ENCODE measurements around the gene RALGAPA2. TPM values are rescaled to one million over a fixed set of nuclear protein-coding genes. Genes with fewer than 3 reads are reported as not detected.

RALGAPA2 gene
- total and polyA plus RNA-seq, 8 donors = 34.5 to 79.8 (median 43.1) TPM

- DNase-seq (no peak), ATAC-seq (no peak)
- Histone ChIP-seq H3K4me3 (no peak overlapping the region), H3K4me1 (no peaks in the 10 kb centered on the region), H3K9me3 (no peaks in the 10 kb centered on the region), H3K27ac (no peak overlapping the region), H3K27me3 (no peaks in the 10 kb centered on the region), H3K36me3 (peaks cover 0 to 71% of the 10 kb centered on the region in 2 donors)
- no peak for TF ChIP-seq CTCF (IDR thresholded peaks at IDR 0.05)
- intact Hi-C loops (cut with DNase I) = no loop called here
Observed at GRCh38 chr20:20627471-20627870, 85.0 kb downstream of the RALGAPA2 start.

DNA sequence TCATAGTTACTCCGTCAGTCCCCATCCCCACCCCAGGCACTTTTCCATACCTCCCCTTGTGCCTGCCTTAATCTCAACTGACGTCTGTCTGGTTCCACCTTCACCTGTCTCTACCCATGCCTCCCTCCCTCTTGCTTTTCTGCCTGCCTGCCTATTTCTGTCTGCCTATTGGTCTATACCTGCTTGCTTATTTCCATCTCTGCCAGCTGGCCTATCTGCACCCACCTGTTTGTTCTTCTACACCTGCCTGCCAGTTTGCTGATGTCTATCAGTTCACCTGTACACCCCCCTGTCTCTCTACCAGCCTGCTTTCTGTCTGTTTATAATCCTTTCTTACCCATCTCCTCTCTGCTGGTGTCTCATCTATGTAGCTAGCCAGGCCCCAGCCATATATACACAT is 87.5 kb downstream of the RALGAPA2 start:
- Histone ChIP-seq H3K4me1 (no peaks in the 10 kb centered on the region), H3K27ac (no peak overlapping the region), H3K27me3 (no peaks in the 10 kb centered on the region), H3K36me3 (peaks cover 0 to 69% of the 10 kb centered on the region in 2 donors), H3K9me3 (no peaks in the 10 kb centered on the region), H3K4me3 (no peak overlapping the region)
- DNase-seq = no peak
- no peak for TF ChIP-seq CTCF (IDR thresholded peaks at IDR 0.05)
- no peak for ATAC-seq
- intact Hi-C loops (cut with DNase I) = no loop called here

DNA sequence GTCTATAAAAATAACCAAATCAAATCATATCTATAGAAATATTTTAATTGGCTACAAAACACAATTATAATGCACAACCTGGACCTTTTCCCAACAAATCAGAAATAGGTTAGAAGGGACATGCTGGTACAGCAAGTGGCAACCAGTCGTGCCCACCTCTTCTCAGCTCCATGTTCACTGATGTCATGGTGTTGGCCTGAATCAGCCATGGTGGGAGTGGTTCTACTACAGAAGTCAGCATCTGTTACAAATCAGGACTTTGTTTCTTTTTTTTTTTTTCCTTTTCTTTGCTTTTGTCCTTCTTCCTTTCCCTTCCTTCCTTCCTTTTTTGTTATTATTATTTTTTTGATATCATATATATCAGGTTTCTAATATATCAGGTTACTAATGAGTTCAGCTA is 91.2 kb downstream of the RALGAPA2 start:
- intact Hi-C loops (cut with DNase I) = no loop called here
- no peak for DNase-seq
- no peak for ATAC-seq
- no peak for TF ChIP-seq CTCF (IDR thresholded peaks at IDR 0.05)
- Histone ChIP-seq H3K4me3 (no peak overlapping the region), H3K36me3 (peaks cover 0 to 66% of the 10 kb centered on the region in 2 donors), H3K4me1 (no peaks in the 10 kb centered on the region), H3K9me3 (no peaks in the 10 kb centered on the region), H3K27me3 (no peaks in the 10 kb centered on the region), H3K27ac (no peak overlapping the region)

- H3K4me1 ChIP-seq = no peaks in the 10 kb centered on the region
- peaks cover 0 to 75% of the 10 kb centered on the region in 2 donors for H3K36me3 ChIP-seq
- H3K27me3 ChIP-seq = no peaks in the 10 kb centered on the region
- TF ChIP-seq CTCF (IDR thresholded peaks at IDR 0.05) = no peak
- H3K27ac ChIP-seq = no peak overlapping the region
- H3K9me3 ChIP-seq = no peaks in the 10 kb centered on the region
- H3K4me3 ChIP-seq = no peak overlapping the region
- ATAC-seq = no peak
- no peak for DNase-seq
- intact Hi-C loops (cut with DNase I) = no loop called here
Observed at GRCh38 chr20:20614391-20614790, 98.1 kb downstream of the RALGAPA2 start.

DNA sequence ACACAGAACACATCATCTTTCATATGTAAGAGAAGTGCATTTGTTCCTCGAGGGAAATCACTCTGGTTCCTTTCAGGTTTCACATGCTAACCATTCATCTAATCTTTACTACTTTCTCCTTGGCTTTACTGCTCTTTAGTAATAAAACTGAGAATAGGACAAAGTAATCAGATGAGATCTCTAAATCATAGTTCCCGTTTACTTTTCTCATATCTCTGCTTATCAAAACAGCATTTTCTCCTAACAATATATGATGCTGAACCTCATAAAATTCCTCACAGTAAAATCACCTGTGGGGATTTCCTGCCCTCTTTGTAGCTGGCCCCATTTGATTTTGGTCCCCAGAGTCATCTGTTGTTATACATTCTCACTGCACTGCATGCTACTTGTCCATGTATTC is 100.2 kb downstream of the RALGAPA2 start:
- Histone ChIP-seq H3K9me3 (no peaks in the 10 kb centered on the region), H3K36me3 (peaks cover 0 to 61% of the 10 kb centered on the region in 2 donors), H3K27me3 (no peaks in the 10 kb centered on the region), H3K27ac (no peak overlapping the region), H3K4me1 (no peaks in the 10 kb centered on the region), H3K4me3 (no peak overlapping the region)
- intact Hi-C loops (cut with DNase I) = no loop called here
- TF ChIP-seq CTCF (IDR thresholded peaks at IDR 0.05) = no peak
- DNase-seq (no peak), ATAC-seq (no peak)
